HepG2 (cell line): ENCODE measurements around the gene CBX2. TPM values are rescaled to one million over a fixed set of nuclear protein-coding genes. Genes with fewer than 3 reads are reported as not detected.
A peak's percentile ranks its signal among the peaks of the same experiment; 100 is the strongest.

Source experiments
- ATRX ChIP-seq: sonication (generic); formaldehyde crosslinking; IDR thresholded peaks from 2 replicates; pipeline ENCODE4 v1.4.0; 2020; ENCODE audit warnings: missing genetic modification reagents, borderline replicate concordance
- DMAP1 ChIP-seq: IDR thresholded peaks from 2 replicates; pipeline ENCODE4 v1.6.1; 2016
- DPF2 ChIP-seq: sonication (generic); formaldehyde crosslinking; IDR thresholded peaks from 2 replicates; pipeline ENCODE4 v1.4.0; 2020; ENCODE audit warnings: mild to moderate bottlenecking, low read depth, missing genetic modification reagents, borderline replicate concordance
- GPN1 ChIP-seq: sonication (generic); formaldehyde crosslinking; IDR thresholded peaks from 2 replicates; pipeline ENCODE4 v1.5.1; 2020; ENCODE audit warnings: missing genetic modification reagents, borderline replicate concordance
- HOXD1 ChIP-seq: sonication (generic); formaldehyde crosslinking; IDR thresholded peaks from 2 replicates; pipeline ENCODE4 v1.5.0; 2020; ENCODE audit warnings: missing genetic modification reagents
- KAT8 ChIP-seq: IDR thresholded peaks from 2 replicates; pipeline ENCODE4 v1.6.1; 2016; ENCODE audit warnings: missing genetic modification reagents, missing compliant biosample characterization
- LRRFIP1 ChIP-seq: sonication (generic); formaldehyde crosslinking; conservative IDR thresholded peaks from 2 replicates; pipeline ENCODE4 v1.4.0; 2020; ENCODE audit warnings: missing genetic modification reagents
- MEF2D ChIP-seq: sonication (generic); formaldehyde crosslinking; IDR thresholded peaks from 2 replicates; pipeline ENCODE4 v1.5.1; 2020; ENCODE audit warnings: mild to moderate bottlenecking, missing genetic modification reagents
- NR2F2 ChIP-seq: IDR thresholded peaks from 2 replicates; pipeline ENCODE4 v1.6.1; 2012; ENCODE audit warnings: low read depth, inconsistent platforms, borderline replicate concordance
- POGK ChIP-seq: sonication (generic); formaldehyde crosslinking; conservative IDR thresholded peaks from 2 replicates; pipeline ENCODE4 v1.8.0; 2022; ENCODE audit warnings: mild to moderate bottlenecking, moderate library complexity, missing genetic modification reagents
- PRDM15 ChIP-seq: sonication (generic); formaldehyde crosslinking; IDR thresholded peaks from 2 replicates; pipeline ENCODE4 v1.4.0; 2020; ENCODE audit warnings: missing genetic modification reagents
- RAD21 ChIP-seq: fragments of 450-650 bp; formaldehyde crosslinking; IDR thresholded peaks from 2 replicates; pipeline ENCODE4 v1.5.0; 2020; ENCODE audit warnings: mild to moderate bottlenecking
- TCF7L2 ChIP-seq: IDR thresholded peaks from 2 replicates; pipeline ENCODE4 v1.6.1; 2011; ENCODE audit warnings: mild to moderate bottlenecking, low read depth, low read length, moderate library complexity
- TSC22D2 ChIP-seq: sonication (generic); formaldehyde crosslinking; IDR thresholded peaks from 2 replicates; pipeline ENCODE4 v1.5.1; 2020; ENCODE audit warnings: missing genetic modification reagents, mild to moderate bottlenecking, borderline replicate concordance
- ZBTB1 ChIP-seq: sonication (generic); formaldehyde crosslinking; IDR thresholded peaks from 2 replicates; pipeline ENCODE4 v1.4.0; 2020; ENCODE audit warnings: missing genetic modification reagents, borderline replicate concordance
- ZBTB26 ChIP-seq: IDR thresholded peaks from 2 replicates; pipeline ENCODE4 v1.6.1; 2016; ENCODE audit warnings: missing compliant biosample characterization, missing genetic modification reagents, borderline replicate concordance
- ZBTB42 ChIP-seq: sonication (generic); formaldehyde crosslinking; IDR thresholded peaks from 2 replicates; pipeline ENCODE4 v1.5.0; 2020; ENCODE audit warnings: mild to moderate bottlenecking, missing genetic modification reagents
- ZFY ChIP-seq: sonication (generic); formaldehyde crosslinking; IDR thresholded peaks from 2 replicates; pipeline ENCODE4 v1.4.0; 2020; ENCODE audit warnings: missing genetic modification reagents
- ZNF17 ChIP-seq: sonication (generic); formaldehyde crosslinking; IDR thresholded peaks from 2 replicates; pipeline ENCODE4 v1.5.0; 2020; ENCODE audit warnings: mild to moderate bottlenecking, missing genetic modification reagents
- ZNF724P ChIP-seq: sonication (generic); formaldehyde crosslinking; IDR thresholded peaks from 2 replicates; pipeline ENCODE4 v1.8.0; 2022; ENCODE audit warnings: missing genetic modification reagents, borderline replicate concordance
- ZNF747 ChIP-seq: sonication (generic); formaldehyde crosslinking; IDR thresholded peaks from 2 replicates; pipeline ENCODE4 v1.8.1; 2023; ENCODE audit warnings: missing genetic modification reagents, mild to moderate bottlenecking, borderline replicate concordance
- polyA plus RNA-seq, 8 experiments: library from polyadenylated mRNA; depleted of rRNA in 3 of 8; stranded (reverse) in 7 of 8; unstranded in 1 of 8; fragments of >200 nt; fragmentation: Illumina TruSeq in 4 of 8; extraction: Trizol in 4 of 8; gene quantifications; 2 replicates each; pipeline versions ENCODE4 v1.2.1 to v1.2.3, GENCODE V29; 2011 to 2016; ENCODE audit warnings: low read depth in 4 of 8, missing spikeins in 1 of 8, mixed read lengths in 1 of 8; ENCODE audit not compliant: insufficient read depth in 1 of 8
- total RNA-seq, 5 experiments: library from RNA; depleted of rRNA; stranded (reverse); fragments of >200 nt; fragmentation: Illumina TruSeq; extraction: Trizol; gene quantifications; 2 replicates each; pipeline ENCODE4 v1.2.3, GENCODE V29; 2016; ENCODE audit warnings: low read depth in 1 of 5

CBX2 gene
- total and polyA plus RNA-seq, 2 of the 13 experiments (the other 11 are each of a cell fraction or from before 2014, with no cell fraction given), result 14.5 to 31.1 TPM

GRCh38 chr17:79777120-79777893 lies 641 bp upstream of the CBX2 start (continued):
- TF ChIP-seq ZNF724P (CRISPR knock-in tag) (no peak), RAD21 (CRISPR knock-in tag) (no peak; the same call in 1 of the 2 replicates), DMAP1 (CRISPR knock-in tag) (no peak; the same call in 1 of the 2 replicates), ZNF747 (CRISPR knock-in tag) (no peak; the same call in 1 of the 2 replicates), ZBTB42 (CRISPR knock-in tag) (no peak), PRDM15 (CRISPR knock-in tag) (no peak), LRRFIP1 (CRISPR knock-in tag) (no peak; the same call in 1 of the 2 replicates), ZFY (peak; percentile 35; the same call in 1 of the 2 replicates), ZBTB26 (CRISPR knock-in tag) (no peak), ZNF17 (no peak), TCF7L2 (no peak), POGK (no peak), ZBTB1 (CRISPR knock-in tag) (no peak), NR2F2 (peak; percentile 16; the same call in 1 of the 2 replicates), ATRX (CRISPR knock-in tag) (no peak), GPN1 (CRISPR knock-in tag) (no peak), MEF2D (CRISPR knock-in tag) (peak; percentile 60; the same call in 1 of the 2 replicates), DPF2 (CRISPR knock-in tag) (no peak), HOXD1 (CRISPR knock-in tag) (0 out of 2 replicates have a peak, but pooled peaks have one; percentile 19), TSC22D2 (CRISPR knock-in tag) (no peak), KAT8 (CRISPR knock-in tag) (no peak)
